Left hindlimb (tissue), 1 donor: ENCODE data around the gene TSGA10IP.
A peak's percentile ranks its signal among the peaks of the same experiment; 100 is the strongest.

Experiments
- DNase-seq: peaks from one replicate; pipeline ENCODE4 v3.0.0-alpha.2; 2018

TSGA10IP gene

DNA sequence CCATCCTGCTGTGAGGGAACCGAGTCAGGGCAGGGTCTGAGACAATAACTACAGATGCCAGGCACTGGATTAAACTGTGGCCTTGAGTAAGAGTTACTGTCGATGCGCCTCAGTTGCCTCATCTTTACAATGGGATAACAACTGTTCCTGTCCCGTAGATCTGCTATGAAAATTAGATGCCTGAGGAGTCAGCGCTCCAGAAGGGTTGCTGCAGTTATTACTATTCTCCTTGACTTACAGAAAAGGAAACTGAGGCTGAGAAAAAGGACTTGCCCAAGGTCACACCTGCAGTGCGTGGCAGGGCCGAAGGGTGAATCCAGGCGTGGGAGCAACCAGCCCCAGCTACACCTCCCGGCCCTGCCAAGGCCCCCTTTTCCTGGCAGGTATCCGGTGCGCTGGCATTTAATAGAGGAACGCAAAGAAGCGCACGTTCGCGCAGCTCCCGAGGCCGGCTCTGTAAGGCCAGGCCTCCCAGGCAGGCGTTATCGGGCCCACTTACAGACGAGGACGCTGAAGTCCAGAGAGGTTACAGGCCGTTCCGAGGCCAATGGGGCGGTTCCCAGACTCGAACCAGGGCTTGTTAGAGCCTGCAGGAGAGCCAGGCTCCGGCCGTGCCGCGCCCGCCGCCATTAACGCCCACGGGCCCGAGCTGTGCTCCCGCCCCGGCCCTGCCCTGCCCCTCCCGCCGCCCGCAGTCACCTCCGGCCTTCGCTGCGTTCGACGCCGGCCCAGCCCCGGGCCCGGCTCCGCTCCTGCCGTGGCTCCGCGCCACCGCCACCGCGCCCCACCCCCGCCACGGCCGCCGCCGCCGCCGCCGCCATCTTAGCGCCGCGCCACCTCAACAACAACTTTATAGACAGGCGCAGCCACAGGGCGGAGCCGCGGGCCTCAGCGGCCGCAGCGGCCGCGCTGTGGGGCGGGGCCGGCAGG is 26.8 kb upstream of the TSGA10IP start, which contains the start of gene C11orf68:
Gene C11orf68, minus strand, starts transcription at position 852 of the 930 bp plus-strand sequence. Its CDS starts 31 bp downstream, at position 821.
- DNase-seq: no peak

DNA sequence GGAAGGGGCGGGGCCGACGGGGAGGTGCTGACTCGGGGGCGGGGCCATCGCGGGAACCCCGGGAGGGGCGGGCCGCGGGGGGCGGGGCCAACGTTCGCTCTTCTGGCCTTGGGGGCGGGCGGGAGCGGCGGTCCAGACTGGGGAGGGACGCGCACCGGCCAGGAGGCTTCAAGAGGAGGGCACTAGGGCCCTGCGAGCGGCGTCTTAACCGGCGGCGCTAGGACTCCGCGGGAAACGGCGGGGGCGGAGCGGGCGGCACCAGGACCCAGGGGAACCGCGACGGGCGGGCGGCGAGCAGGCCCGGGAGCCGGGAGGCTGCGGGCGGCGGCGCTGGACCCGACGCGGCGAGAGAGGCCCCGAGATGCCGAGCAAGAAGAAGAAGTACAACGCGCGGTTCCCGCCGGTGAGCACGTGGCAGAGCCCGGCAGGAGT is 26.1 kb upstream of the TSGA10IP start, which contains the start of gene DRAP1:
Gene DRAP1, plus strand, starts transcription at position 286 of the 432 bp plus-strand sequence. Its CDS starts 76 bp downstream, at position 362.
- DNase-seq: peak; percentile 99

- DNase-seq: no peak
These were observed 25.5 kb upstream of the TSGA10IP start for GRCh38 chr11:65919573-65920371.

- DNase-seq: no peak
These were observed 24.9 kb upstream of the TSGA10IP start for GRCh38 chr11:65920372-65920802.

- no peak for DNase-seq
These were observed 24.2 kb upstream of the TSGA10IP start for GRCh38 chr11:65921033-65921555.

DNA sequence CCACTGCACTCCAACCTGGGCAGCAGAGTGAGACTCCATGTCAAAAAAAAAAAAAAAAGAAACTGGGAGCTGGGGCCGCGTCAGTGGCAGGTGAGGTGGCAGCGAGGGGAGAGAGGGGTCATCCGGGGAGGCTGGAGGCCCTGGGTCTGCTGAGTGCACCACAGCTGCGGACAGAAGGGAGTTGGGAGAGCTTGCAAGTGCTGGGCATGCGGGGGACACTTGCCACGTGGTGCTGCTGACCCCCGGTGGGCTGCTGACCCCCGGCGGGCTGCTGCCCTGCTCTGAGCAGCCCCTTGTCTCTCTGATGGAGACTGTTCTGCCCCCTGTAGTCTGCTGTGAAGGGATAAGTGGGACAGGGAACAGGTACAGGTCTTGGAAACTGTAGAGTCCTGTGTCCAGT is 23.4 kb upstream of the TSGA10IP start:
- no peak for DNase-seq

- no peak for DNase-seq
These were observed 22.7 kb upstream of the TSGA10IP start for GRCh38 chr11:65922565-65922964.

DNA sequence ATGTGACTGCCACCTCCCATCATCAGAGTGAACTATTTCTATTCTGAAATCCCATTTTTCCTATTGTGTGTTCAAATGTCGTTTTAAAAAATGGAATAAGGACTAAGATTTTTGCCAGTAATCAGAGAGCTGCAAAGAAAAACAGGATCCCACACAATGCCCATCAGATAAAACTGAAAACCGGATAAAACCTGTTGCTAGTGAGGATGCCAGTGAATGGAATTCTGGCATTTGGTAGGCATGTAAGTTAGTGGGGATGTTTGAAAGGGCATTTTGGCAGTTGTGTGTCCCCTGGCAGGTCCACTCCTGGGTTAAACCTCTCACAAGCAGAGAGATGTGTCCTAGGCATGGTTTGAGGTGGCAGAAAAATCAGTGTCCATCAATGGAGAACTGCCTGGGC is 19.9 kb upstream of the TSGA10IP start:
- DNase-seq: no peak

DNA sequence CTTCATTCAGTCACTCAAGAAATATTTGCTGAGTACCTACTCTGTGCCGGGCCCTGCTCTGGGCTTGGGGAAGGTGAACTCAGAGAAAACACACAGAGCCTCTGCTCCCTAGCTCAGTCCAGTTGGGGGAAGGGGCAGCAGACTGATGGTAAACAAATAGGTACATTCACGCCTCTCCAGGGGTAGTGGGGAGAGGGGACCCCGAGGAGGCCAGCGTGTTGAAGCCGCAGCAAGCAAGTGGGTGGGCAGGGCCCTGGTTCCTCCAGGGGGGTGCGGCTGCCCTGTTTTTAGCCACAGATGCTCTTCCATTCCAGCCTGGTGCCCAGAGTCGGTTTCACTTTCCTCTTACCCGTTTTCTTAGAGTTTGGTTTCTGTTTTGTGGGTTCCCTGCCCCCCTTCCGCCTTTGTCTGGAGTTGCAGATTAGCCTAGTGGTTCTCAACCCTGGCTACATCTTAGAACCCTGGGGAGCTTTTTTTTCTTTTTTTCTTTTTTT is 17.3 kb upstream of the TSGA10IP start:
- no peak for DNase-seq

- no peak for DNase-seq
These were observed 16.6 kb upstream of the TSGA10IP start for GRCh38 chr11:65928667-65929066.

GRCh38 chr11:65931773-65932557 is 13.3 kb upstream of the TSGA10IP start:
- no peak for DNase-seq

GRCh38 chr11:65932558-65932919 is 12.7 kb upstream of the TSGA10IP start:
- DNase-seq: no peak

- no peak for DNase-seq
These were observed 11.3 kb upstream of the TSGA10IP start for GRCh38 chr11:65934014-65934413.

DNA sequence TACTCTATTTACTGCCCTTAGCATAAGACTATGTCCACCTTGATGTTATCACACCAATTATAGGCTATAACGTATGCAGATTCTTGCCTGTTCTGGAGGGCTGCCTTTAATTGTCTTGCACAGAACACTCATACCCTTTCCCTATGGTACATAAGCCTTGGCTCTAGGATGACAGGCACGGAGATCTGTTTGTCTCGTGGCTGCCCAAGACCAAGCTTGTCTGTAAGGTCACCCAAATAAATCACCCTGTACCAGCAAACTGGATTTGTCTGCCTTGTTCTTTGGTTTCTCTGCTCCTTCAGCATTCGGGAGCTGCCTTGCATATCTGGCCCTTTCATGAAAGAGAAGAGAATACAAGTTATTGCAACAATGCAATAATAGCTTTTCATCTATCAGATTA is 7.5 kb upstream of the TSGA10IP start:
- DNase-seq: no peak

GRCh38 chr11:65941720-65942310 is 3.5 kb upstream of the TSGA10IP start:
- no peak for DNase-seq

- DNase-seq: no peak
These were observed 2.7 kb upstream of the TSGA10IP start for GRCh38 chr11:65942531-65942930.

DNA sequence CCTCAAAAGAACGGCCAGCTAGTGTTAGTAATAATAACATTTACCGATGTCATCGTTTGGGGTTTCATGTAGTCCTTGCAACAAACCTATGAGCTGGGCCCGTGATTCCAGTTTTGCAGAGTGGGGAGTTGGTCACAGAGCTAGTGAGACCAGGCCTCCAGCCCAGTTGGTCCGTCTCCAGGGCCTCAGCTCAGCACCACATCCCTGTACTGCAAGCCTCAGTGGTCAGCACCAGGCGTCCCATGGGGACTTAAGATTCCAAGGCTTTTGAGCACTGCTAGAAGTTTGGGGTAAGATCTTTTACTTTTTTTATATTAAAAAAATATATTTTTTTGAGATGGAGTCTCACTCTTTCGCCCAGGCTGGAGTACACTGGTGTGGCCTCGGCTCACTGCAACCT is 1.1 kb upstream of the TSGA10IP start:
- no peak for DNase-seq

- no peak for DNase-seq
These were observed 513 bp upstream of the TSGA10IP start for GRCh38 chr11:65944767-65945166.

GRCh38 chr11:65945941-65946558 is 770 bp downstream of the TSGA10IP start:
- DNase-seq: no peak

GRCh38 chr11:65946655-65947054 is 1.4 kb downstream of the TSGA10IP start:
- no peak for DNase-seq

DNA sequence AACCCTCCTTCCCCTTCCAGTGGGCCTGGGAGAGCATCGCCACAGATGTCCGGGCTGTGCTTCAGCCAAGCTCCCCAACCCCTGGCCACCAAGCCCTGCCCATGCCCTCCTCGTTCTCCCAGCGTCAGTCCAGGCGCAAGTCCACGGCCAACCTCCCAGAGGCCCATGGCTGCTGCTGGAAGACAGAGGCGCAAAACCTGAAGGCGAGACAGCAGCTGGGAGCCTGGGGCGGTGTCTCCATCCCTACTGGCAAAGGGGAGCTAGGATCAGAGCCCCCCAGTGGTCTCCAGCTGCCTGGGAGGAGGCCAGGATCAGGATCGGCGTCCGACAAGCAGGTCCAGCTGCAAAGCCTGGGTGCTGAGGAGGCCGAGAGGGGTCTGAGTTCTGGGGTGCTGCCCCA is 1.9 kb downstream of the TSGA10IP start:
- no peak for DNase-seq
